Activated naive CD4-positive, alpha-beta T cell treated with anti-CD3 and anti-CD28 coated beads, Interleukin-2, amount 50 U/mL, for 16 hours (primary cell): ENCODE measurements around the gene SLC9A3.

Source experiments
- DNase-seq: peaks from one replicate; pipeline ENCODE4 v3.0.0-alpha.2; 2020

Gene SLC9A3

GRCh38 chr5:438481-438981, 85.7 kb downstream of the SLC9A3 start:
- DNase-seq = no peak

DNA sequence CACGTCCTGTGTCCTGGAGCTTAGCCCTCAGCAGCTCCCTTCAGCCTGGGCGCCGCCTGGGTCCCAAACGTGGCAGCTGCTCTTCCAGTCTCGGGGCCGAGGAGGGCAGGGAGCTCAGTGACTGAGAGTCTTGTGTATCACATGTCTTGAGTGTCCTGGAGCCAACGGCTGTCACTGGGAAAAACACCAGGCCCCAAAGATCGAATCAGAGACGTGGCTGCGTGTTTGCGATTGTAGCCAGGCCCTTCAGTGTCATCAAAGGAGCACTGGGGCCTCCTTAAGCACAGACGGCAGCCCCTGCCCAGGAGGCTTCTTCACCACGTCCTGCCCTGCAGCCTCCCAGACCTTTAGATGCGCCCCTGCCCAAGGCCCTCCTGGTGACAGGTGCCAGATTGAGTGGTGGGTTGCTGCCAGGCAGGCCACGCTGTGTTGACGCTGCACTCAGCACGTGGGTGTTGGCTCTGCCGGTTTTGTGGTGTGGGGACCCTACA, 86.9 kb downstream of the SLC9A3 start:
- DNase-seq = no peak

DNA sequence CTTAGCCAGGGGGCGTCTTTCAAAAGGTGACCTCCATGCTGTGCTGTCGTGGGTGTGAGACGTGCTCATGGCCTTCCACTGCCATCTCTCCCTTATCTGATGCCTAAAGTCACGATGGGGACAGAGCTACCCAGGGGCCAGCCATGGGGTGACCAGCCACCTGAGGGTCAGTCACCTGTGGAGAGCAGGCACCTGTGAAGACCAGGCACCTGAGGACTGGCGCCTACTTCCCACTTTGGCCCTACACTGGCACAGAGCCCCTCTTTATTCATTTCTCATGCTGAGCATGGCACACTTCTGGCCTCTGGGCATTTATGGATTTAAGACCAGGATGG, 87.6 kb downstream of the SLC9A3 start:
- no peak for DNase-seq

GRCh38 chr5:435961-436640, 88.1 kb downstream of the SLC9A3 start:
- DNase-seq = peak; percentile 14

DNA sequence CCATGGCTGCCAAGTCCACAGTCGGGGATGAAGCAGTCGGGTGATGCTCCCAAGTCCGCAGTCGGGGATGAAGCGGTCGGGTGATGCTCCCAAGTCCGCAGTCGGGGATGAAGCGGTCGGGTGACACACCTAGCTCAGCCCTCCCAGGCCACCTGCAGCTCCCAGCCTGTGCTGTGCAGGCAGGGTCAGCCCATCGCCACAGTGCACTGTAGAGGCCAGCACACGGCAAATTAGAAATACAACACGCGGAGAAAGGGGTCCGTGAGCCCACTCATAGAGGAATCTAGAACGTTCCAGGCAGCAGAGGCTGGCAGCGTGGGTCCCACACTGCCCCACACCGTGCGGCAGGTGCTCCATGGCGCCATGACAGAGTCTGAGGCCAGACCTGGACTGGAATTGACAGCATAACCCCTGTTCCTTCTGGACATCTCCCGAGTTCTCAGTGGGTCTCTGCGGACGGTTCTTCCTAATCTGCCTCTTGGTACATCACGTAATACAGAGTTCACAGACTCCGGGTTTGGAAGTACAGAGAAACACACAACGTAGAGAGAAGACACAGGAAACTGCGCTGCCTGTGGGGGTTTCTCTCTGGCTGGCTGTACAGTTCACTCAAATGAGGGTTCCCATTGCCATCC, 89.0 kb downstream of the SLC9A3 start:
- no peak for DNase-seq

DNA sequence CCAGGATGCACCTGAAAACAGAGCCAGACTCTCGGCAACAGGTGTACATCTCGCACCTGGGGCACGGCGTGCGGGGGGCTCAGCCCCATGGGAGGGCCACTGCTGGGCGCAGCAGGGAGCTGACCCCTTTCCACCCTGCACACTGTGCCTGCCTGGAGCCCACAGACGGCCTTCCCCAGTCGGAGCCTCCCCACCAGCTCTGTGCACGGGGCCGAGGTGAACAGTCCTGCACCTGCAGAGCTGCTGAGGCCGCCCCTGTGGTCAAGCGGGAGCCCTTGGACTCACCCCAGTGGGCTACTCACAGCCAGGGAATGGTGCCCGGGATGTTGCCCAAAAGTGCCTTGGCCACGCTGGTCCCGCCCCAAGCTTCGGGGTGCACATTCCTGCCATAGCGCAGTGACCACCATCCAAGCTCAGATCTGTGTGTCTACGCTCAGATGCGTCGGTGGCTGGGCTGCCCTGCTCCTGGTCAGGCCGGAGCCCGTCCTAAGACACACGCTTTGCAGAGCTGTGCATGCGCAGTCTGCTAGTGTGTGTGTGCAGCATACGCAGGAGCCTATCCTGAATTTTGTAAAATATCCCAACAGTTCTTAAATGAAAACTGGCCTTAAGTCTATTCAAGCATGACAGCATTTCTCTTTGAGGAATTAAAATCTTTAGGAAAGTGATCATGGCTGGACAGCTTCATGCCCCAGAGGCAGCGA, 89.7 kb downstream of the SLC9A3 start:
- DNase-seq = no peak

- no peak for DNase-seq
These were observed 90.4 kb downstream of the SLC9A3 start for GRCh38 chr5:433836-434235.

DNA sequence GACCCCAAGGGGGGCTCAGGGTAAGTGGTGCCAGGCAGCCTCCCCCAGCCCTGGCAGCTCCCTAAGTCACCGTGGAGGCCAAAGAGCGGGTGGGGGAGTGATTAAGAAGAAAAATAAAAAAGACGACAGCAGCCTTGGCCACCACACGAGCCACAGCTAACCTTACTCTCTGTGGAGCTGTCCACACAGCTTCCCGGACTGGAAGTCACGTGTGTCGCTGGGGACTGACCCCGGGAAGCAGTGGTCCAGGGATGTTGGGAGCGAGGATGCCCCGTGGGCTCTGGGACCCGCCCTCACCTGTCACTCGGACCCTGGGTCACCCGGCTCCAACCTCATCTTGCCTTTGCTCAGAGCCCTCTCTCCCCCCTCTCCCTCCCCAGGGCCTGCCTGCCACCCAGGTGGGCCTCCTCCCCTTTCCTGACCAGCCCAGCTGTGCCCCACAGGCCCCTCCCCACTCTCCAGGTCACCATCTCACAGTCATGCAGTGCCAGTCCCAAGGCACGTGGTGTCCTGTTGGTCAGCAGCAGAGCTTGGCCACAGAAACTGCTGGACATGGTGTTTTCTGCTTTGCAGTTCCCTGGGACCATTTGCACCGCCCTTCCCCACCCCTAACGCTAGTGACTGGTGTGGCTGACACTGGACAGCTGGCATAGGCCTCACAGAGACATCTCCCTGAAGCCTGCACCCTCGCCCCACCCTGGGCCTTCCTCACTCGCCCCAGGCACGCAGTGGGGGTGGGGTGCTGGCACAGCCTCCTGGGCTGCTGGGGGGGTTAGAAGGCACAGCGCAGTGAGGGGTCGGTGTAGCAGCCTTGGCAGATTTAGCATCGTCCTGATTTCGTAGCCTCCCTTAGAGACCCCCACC, 91.1 kb downstream of the SLC9A3 start:
- DNase-seq = peak; percentile 5

DNA sequence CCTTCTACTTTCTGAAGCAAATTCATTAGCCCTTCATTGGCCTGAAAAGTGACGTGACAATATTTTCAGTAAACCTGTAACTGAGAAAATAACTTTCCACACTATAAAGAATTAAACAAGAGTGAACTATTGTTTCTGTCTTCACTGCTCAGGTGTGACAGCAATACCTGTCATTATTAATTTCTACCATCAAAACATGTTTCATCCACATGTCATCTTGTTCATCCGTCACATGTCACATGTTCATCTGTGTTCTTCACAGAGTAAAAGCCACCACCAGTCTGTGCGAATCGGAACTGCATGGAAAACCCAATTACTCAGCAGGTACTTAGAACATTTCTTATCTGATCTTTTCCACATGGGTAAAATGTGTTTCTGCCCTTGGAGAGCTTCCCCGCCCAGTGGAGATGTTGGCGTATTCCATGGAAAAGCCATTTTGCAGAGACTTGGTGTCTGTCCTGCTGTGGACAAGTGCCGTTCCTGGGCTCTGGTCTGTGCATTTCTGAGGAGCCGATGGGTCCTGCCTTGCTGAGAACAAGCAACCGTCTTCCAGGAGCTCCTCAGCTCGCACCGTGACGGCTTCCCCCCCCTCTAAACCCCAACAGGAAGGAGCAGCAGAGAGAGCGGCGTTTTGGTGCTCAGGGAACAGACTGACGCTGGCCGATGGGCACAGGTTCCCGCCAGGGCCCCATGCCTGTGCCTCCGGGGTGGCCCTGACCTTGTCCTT, 91.9 kb downstream of the SLC9A3 start:
- DNase-seq = no peak

DNA sequence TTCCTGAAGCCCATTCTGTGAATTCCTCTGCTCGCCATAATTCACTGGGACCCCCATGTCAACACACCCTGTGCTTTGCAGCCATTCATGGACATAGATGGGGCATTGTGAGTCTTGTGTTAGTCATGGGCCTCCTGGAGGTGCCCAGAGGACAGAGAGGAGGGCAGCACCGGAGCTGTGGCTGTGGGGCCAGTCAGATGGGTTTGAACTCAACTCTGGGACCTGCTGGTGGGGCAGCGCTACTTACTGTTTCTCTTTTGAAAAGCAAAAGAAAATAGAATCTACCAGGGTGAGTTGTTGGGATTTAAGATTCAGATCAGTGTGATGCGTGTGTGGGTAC, 92.6 kb downstream of the SLC9A3 start:
- no peak for DNase-seq

- peak; percentile 66 for DNase-seq
These were observed 93.1 kb downstream of the SLC9A3 start for GRCh38 chr5:431001-431710.

DNA sequence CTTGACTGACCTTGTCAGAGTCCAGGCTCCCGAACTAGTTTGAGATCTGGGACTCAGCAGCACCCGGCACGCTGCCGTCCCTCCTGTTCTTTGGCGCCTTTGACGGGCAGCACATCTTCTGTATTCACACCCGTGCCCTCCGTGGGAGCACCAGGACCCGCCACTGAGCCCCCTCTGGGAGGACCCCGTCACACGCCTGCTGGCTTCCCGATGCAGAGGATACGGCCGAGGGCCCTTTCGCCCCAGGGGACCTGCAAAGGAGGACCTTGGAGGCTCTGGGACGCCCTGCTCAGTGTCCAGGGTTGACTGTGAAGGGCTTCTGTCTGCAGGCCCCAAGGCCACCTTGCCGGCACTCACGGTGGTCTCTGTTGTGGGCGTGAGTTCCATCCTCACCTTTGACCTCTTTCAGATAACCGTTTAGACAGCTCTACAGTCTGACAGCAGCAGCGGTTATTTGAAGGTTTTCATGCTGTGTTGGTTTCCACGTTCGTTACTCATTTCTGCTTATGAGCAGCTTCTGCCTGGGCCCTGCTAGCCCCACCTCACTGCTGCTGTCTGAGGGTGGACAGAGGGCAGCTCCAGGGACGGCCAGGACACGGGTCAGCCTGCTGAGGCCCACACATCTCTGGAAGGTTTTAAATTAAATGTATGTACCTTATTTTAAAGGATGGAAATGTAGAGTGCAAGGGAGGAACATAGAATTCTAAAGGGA, 93.9 kb downstream of the SLC9A3 start:
- DNase-seq = peak; percentile 5

- peak; percentile 7 for DNase-seq
These were observed 94.6 kb downstream of the SLC9A3 start for GRCh38 chr5:429453-430188.

GRCh38 chr5:428754-429452, 95.3 kb downstream of the SLC9A3 start:
- no peak for DNase-seq

DNA sequence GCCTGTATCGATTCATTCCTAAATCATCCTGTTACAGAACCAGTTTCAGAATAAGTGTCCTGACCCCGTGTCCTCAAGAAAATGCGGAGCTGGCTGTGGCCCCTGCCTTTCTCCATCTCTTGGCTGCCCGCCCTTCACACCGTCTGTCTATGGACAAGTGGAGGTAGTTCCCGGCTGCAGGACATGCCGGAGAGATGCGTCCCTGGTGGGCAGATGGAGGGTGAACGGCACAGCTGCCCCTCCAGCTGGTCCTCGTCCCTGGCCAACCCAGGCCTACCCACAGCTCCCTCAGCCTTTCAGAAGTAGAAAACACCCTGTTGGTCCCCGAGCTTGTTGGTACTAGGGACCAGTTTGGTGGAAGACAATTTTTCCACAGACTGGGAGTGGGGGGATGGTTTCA, 96.0 kb downstream of the SLC9A3 start:
- DNase-seq = no peak

GRCh38 chr5:427415-428087, 96.7 kb downstream of the SLC9A3 start:
- DNase-seq = no peak

DNA sequence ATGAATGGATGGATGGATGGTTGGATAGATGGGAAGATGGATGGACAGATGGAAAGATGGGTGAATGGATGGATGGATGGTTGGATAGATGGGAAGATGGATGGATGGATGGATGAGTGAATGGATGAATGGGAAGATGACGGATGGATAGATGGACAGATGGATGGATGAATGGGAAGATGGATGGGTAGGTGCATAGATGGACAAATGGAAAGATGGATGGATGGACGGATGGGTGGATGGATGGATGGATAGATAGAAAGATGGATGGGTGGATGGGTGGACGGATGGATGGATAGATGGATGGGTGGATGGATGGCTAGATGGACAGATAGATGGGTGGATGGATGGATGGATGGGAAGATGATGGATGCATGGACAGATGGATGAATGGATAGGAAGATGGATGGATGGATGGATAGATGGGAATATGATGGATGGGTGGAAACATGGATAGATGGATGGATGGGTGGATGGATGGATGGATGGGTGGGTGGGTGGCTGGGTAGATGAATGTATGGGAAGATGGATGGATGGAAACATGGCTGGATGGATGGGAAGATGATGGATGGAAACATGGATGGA, 97.8 kb downstream of the SLC9A3 start:
- DNase-seq = no peak

DNA sequence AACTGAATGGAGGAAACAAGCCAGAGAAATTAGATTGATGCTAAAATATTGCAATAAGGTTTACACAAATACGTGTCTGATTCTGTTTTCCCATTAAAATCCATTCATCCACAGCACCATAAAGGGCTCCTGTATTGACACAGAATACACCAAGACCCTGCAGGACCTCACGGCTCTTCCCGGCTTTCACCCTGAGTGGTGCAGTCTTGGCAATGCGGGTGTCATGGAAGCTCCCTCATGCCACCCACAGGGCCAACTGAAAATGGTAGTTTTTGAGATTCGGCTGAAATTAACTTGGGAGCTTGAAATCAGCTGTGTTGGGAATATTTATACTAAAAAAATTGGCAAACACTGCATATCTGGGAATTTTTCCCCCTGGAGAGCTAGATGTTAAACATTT, 98.5 kb downstream of the SLC9A3 start:
- DNase-seq = no peak
